Trophoblast cell (in vitro differentiated cells and primary cell): ENCODE results near the gene SGTB.

ENCODE experiments used
- DNase-seq, 2 donors: peaks; one replicate each; pipeline ENCODE4 v3.0.0-alpha.2; 2016
- H2AFZ ChIP-seq: 2 replicates; pipeline ENCODE4 v1.6.1; 2013; ENCODE audit warnings: low read length, moderate library complexity, mild to moderate bottlenecking; ENCODE audit not compliant: insufficient read depth, poor library complexity
- H2AK5ac ChIP-seq: 2 replicates; pipeline ENCODE4 v1.6.1; 2013; ENCODE audit warnings: mild to moderate bottlenecking, low read length
- H2BK120ac ChIP-seq: 2 replicates; pipeline ENCODE4 v1.6.1; 2013; ENCODE audit warnings: low read length, mild to moderate bottlenecking, moderate library complexity; ENCODE audit not compliant: insufficient read depth, poor library complexity
- H2BK12ac ChIP-seq: 2 replicates; pipeline ENCODE4 v1.6.1; 2013; ENCODE audit warnings: mild to moderate bottlenecking, low read length, moderate library complexity
- H2BK5ac ChIP-seq: 2 replicates; pipeline ENCODE4 v1.6.1; 2013; ENCODE audit warnings: low read length, low read depth, moderate library complexity, mild to moderate bottlenecking; ENCODE audit not compliant: poor library complexity
- H3K14ac ChIP-seq: 2 replicates; pipeline ENCODE4 v1.6.1; 2013; ENCODE audit warnings: mild to moderate bottlenecking, low read length
- H3K18ac ChIP-seq: 2 replicates; pipeline ENCODE4 v1.6.1; 2013; ENCODE audit warnings: mild to moderate bottlenecking, low read length
- H3K23ac ChIP-seq: 2 replicates; pipeline ENCODE4 v1.6.1; 2013; ENCODE audit warnings: low read length
- H3K27ac ChIP-seq: 2 replicates; pipeline ENCODE4 v1.5.1; 2013; ENCODE audit warnings: low read depth, mild to moderate bottlenecking, inconsistent platforms, low read length, moderate library complexity
- H3K27me3 ChIP-seq: 2 replicates; pipeline ENCODE4 v1.6.1; 2013; ENCODE audit warnings: inconsistent platforms, mild to moderate bottlenecking, low read length, moderate library complexity; ENCODE audit not compliant: insufficient read depth
- H3K36me3 ChIP-seq, 2 experiments: 1 replicate in 1 of 2; 2 replicates in 1 of 2; pipeline ENCODE4 v1.6.1; 2013; ENCODE audit warnings: low read length in 2 of 2, mild to moderate bottlenecking in 2 of 2, moderate library complexity in 1 of 2; ENCODE audit not compliant: insufficient read depth in 2 of 2, control insufficient read depth in 1 of 2
- H3K4ac ChIP-seq: 2 replicates; pipeline ENCODE4 v1.6.1; 2013; ENCODE audit warnings: low read depth, mild to moderate bottlenecking, low read length, moderate library complexity
- H3K4me1 ChIP-seq, 2 experiments: 1 replicate in 1 of 2; 2 replicates in 1 of 2; pipeline ENCODE4 v1.6.1; 2013; ENCODE audit warnings: low read length in 2 of 2, mild to moderate bottlenecking in 2 of 2, moderate library complexity in 1 of 2; ENCODE audit not compliant: insufficient read depth in 2 of 2, control insufficient read depth in 1 of 2
- H3K4me2 ChIP-seq: 2 replicates; pipeline ENCODE4 v1.6.1; 2013; ENCODE audit warnings: inconsistent platforms, mild to moderate bottlenecking, low read length, moderate library complexity
- H3K4me3 ChIP-seq: 2 replicates; pipeline ENCODE4 v1.5.1; 2013; ENCODE audit warnings: mild to moderate bottlenecking, low read depth, low read length, inconsistent platforms
- H3K79me1 ChIP-seq: one replicate; pipeline ENCODE4 v1.6.1; 2013; ENCODE audit warnings: low read length
- H3K79me2 ChIP-seq: 2 replicates; pipeline ENCODE4 v1.6.1; 2013; ENCODE audit warnings: low read length, mild to moderate bottlenecking; ENCODE audit not compliant: control insufficient read depth, insufficient read depth, poor library complexity
- H3K9ac ChIP-seq: 2 replicates; pipeline ENCODE4 v1.6.1; 2013; ENCODE audit warnings: mild to moderate bottlenecking, low read length
- H3K9me3 ChIP-seq: 2 replicates; pipeline ENCODE4 v1.6.1; 2013; ENCODE audit warnings: low read depth, mild to moderate bottlenecking, control low read depth, inconsistent platforms, low read length; ENCODE audit not compliant: insufficient read depth
- H4K12ac ChIP-seq: 2 replicates; pipeline ENCODE4 v1.6.1; 2013; ENCODE audit warnings: low read depth, mild to moderate bottlenecking, low read length, moderate library complexity
- H4K8ac ChIP-seq: 2 replicates; pipeline ENCODE4 v1.6.1; 2013; ENCODE audit warnings: low read depth, mild to moderate bottlenecking, low read length, moderate library complexity
- H4K91ac ChIP-seq: one replicate; pipeline ENCODE4 v1.6.1; 2013; ENCODE audit warnings: low read depth, mild to moderate bottlenecking, low read length, moderate library complexity
- WGBS: extraction: QIAGEN DNeasy Blood & Tissue Kit; methylation state at CpG from one replicate; pipeline ENCODE4 v1.1.7; 2013; ENCODE audit warnings: missing lambda C conversion rate; ENCODE audit not compliant: insufficient read length, insufficient coverage; ENCODE audit errors: extremely low coverage; 5-methylcytosine and 5-hydroxymethylcytosine counted together

The SGTB gene

DNA sequence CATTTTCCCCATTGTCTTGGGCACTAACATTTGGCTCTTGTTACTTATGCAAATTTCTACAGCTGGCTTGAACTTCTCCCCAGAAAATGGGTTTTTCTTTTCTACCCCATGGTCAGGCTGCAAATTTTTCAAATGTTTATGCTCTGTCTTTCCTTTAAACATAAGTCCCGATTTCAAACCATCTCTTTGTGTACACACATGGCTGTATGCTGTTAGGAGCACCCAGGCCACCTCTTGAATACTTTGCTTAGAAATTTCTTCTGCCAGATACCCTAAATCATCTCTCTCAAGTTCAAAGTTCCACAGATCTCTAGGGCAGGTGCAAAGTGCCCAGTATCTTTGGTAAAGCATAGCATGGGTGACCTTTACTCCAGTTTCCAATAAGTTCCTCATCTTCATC lies 45.7 kb upstream of the SGTB start:
- no peak for DNase-seq
- no CpG with 5 or more reads among the region's 1 CpG for WGBS
- no peak overlapping the region for H3K9ac ChIP-seq
- H4K91ac ChIP-seq, result no peak overlapping the region
- H2BK120ac ChIP-seq, result no peak overlapping the region
- H3K36me3 ChIP-seq, result peaks cover 0 to 3% of the 10 kb centered on the region in 2 experiments
- no peaks in the 10 kb centered on the region for H3K4me1 ChIP-seq
- no peak overlapping the region for H2AK5ac ChIP-seq
- no peak overlapping the region for H3K14ac ChIP-seq
- no peak overlapping the region for H4K12ac ChIP-seq
- no peak overlapping the region for H3K27ac ChIP-seq
- no peak overlapping the region for H3K18ac ChIP-seq
- no peak overlapping the region for H3K4ac ChIP-seq
- no peaks in the 10 kb centered on the region for H3K79me1 ChIP-seq
- no peaks in the 10 kb centered on the region for H3K79me2 ChIP-seq
- no peaks in the 10 kb centered on the region for H3K27me3 ChIP-seq
- no peak overlapping the region for H3K4me2 ChIP-seq
- H4K8ac ChIP-seq, result no peak overlapping the region
- H3K9me3 ChIP-seq, result peaks cover 1% of the 10 kb centered on the region
- H3K4me3 ChIP-seq, result no peak overlapping the region
- no peak overlapping the region for H2AFZ ChIP-seq
- H2BK12ac ChIP-seq, result no peak overlapping the region
- H3K23ac ChIP-seq, result no peak overlapping the region
- no peak overlapping the region for H2BK5ac ChIP-seq

DNA sequence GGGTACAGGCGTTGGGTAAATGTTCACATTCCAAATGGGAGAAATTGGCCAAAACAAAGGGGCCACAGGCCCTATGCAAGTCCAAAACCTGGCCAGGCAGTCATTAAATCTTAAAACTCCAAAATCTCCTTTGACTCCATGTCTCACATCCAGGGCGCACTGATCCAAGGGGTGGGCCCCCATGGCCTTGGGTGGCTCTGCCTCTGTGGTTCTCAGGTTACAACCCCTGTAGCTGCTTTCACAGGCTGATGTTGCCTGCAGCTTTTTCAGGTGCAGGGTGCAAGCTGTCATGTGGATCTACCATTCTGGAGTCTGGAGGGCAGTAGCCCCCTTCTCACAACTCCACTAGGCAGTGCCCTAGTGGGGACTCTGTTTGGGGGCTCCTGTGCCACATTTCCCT lies 44.9 kb upstream of the SGTB start:
- Histone ChIP-seq H4K91ac (no peak overlapping the region), H2BK12ac (no peak overlapping the region), H3K4me2 (no peak overlapping the region), H3K79me2 (no peaks in the 10 kb centered on the region), H2BK5ac (no peak overlapping the region), H2AFZ (no peak overlapping the region), H3K9ac (no peak overlapping the region), H4K8ac (no peak overlapping the region), H3K36me3 (peaks cover 2 to 3% of the 10 kb centered on the region in 2 experiments), H3K4me1 (no peaks in the 10 kb centered on the region), H2AK5ac (no peak overlapping the region), H3K18ac (no peak overlapping the region), H3K79me1 (no peaks in the 10 kb centered on the region), H3K4me3 (no peak overlapping the region), H3K4ac (no peak overlapping the region), H3K27me3 (no peaks in the 10 kb centered on the region), H3K23ac (no peak overlapping the region), H2BK120ac (no peak overlapping the region), H4K12ac (no peak overlapping the region), H3K27ac (no peak overlapping the region), H3K14ac (no peak overlapping the region), H3K9me3 (peaks cover 1% of the 10 kb centered on the region)
- no CpG with 5 or more reads among the region's 2 CpGs for WGBS
- DNase-seq, result no peak

DNA sequence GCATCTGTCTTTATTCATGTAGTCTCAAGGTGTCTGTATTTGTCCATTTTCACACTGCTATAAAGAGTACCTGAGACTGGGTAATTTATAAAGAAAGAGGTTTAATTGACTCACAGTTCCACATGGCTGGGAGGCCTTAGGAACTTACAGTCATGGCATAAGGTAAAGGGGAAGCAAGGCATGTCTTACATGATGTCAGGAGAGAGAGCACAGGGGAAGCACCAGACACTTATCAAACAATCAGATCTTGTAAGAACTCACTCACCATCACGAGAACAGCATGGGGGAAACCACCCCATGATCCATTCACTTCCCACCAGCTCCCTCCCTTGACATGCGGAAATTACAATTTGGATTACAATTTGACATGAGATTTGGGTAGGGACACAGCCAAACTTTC lies 44.3 kb upstream of the SGTB start:
- H3K14ac ChIP-seq, result no peak overlapping the region
- no peak overlapping the region for H2AK5ac ChIP-seq
- no peaks in the 10 kb centered on the region for H3K79me2 ChIP-seq
- H4K91ac ChIP-seq, result no peak overlapping the region
- peaks cover 2 to 3% of the 10 kb centered on the region in 2 experiments for H3K36me3 ChIP-seq
- H2BK5ac ChIP-seq, result no peak overlapping the region
- DNase-seq, result no peak
- H2BK120ac ChIP-seq, result no peak overlapping the region
- no peak overlapping the region for H3K27ac ChIP-seq
- H4K8ac ChIP-seq, result no peak overlapping the region
- no peaks in the 10 kb centered on the region for H3K27me3 ChIP-seq
- no peaks in the 10 kb centered on the region for H3K79me1 ChIP-seq
- no peak overlapping the region for H3K18ac ChIP-seq
- H3K9ac ChIP-seq, result no peak overlapping the region
- H3K4me3 ChIP-seq, result no peak overlapping the region
- no peak overlapping the region for H3K4ac ChIP-seq
- H2AFZ ChIP-seq, result no peak overlapping the region
- WGBS, result no CpG with 5 or more reads among the region's 2 CpGs
- peaks cover 1% of the 10 kb centered on the region for H3K9me3 ChIP-seq
- H3K4me2 ChIP-seq, result no peak overlapping the region
- H4K12ac ChIP-seq, result no peak overlapping the region
- H3K23ac ChIP-seq, result no peak overlapping the region
- no peaks in the 10 kb centered on the region for H3K4me1 ChIP-seq
- H2BK12ac ChIP-seq, result no peak overlapping the region

DNA sequence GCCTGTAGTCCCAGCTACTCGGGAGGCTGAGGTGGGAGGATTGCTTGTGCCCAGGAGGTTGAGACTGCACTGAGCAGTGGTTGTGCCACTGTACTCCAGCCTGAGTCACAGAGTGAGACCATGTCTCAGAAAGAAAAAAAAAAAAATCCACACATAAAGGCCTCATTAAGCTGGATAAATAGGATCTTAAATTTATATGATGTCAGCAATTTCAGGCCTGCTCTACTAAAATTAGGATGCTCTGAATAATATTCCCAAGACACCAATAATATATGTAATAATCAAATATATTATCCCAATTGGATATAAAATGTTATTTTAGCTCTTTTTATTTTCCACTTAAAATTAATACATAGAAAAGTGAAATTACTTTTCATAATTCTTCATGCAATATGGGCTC lies 43.7 kb upstream of the SGTB start:
- H3K4me3 ChIP-seq, result no peak overlapping the region
- peaks cover 1% of the 10 kb centered on the region for H3K9me3 ChIP-seq
- no CpG with 5 or more reads among the region's 1 CpG for WGBS
- no peak overlapping the region for H3K18ac ChIP-seq
- no peaks in the 10 kb centered on the region for H3K27me3 ChIP-seq
- no peak overlapping the region for H4K8ac ChIP-seq
- H3K14ac ChIP-seq, result no peak overlapping the region
- no peak overlapping the region for H2AFZ ChIP-seq
- H3K4me2 ChIP-seq, result no peak overlapping the region
- peaks cover 2 to 3% of the 10 kb centered on the region in 2 experiments for H3K36me3 ChIP-seq
- no peak overlapping the region for H3K4ac ChIP-seq
- no peak overlapping the region for H4K12ac ChIP-seq
- H3K4me1 ChIP-seq, result no peaks in the 10 kb centered on the region
- no peak overlapping the region for H2BK120ac ChIP-seq
- no peaks in the 10 kb centered on the region for H3K79me2 ChIP-seq
- no peak overlapping the region for H3K9ac ChIP-seq
- no peak overlapping the region for H3K27ac ChIP-seq
- H2BK5ac ChIP-seq, result no peak overlapping the region
- no peak overlapping the region for H4K91ac ChIP-seq
- H2BK12ac ChIP-seq, result no peak overlapping the region
- H3K23ac ChIP-seq, result no peak overlapping the region
- no peak overlapping the region for H2AK5ac ChIP-seq
- no peak for DNase-seq
- no peaks in the 10 kb centered on the region for H3K79me1 ChIP-seq
